Nephron progenitor cell (in vitro differentiated cells): Measurements from ENCODE around the gene TICAM1.

Source experiments
- DNase-seq: peaks from one replicate; pipeline ENCODE4 v3.0.0; 2021
- H3K27ac Mint-ChIP-seq: 2 replicates; pipeline ENCODE4 v1.8.0; 2021; ENCODE audit warnings: mild to moderate bottlenecking, moderate library complexity, mixed read lengths
- H3K27me3 Mint-ChIP-seq: 2 replicates; pipeline ENCODE4 v1.8.0; 2021; ENCODE audit warnings: mild to moderate bottlenecking, low read depth, mixed read lengths; ENCODE audit not compliant: poor library complexity
- H3K36me3 Mint-ChIP-seq: 2 replicates; pipeline ENCODE4 v1.8.0; 2021; ENCODE audit warnings: low read depth, mixed read lengths
- H3K4me1 Mint-ChIP-seq: 2 replicates; pipeline ENCODE4 v1.8.0; 2021; ENCODE audit warnings: mixed read lengths
- H3K4me3 Mint-ChIP-seq: 2 replicates; pipeline ENCODE4 v1.8.0; 2021; ENCODE audit warnings: mild to moderate bottlenecking, moderate library complexity, mixed read lengths
- H3K9me3 Mint-ChIP-seq: 2 replicates; pipeline ENCODE4 v1.8.0; 2021; ENCODE audit warnings: mild to moderate bottlenecking, moderate library complexity, mixed read lengths
- CTCF ChIP-seq: fragments of 200-600 bp; sonication (generic); IDR thresholded peaks from 2 replicates; pipeline ENCODE4 v1.5.0; 2021; ENCODE audit warnings: antibody characterized with exemption

The TICAM1 gene

GRCh38 chr19:4817467-4818277 is 13.8 kb downstream of the TICAM1 start:
- Mint-ChIP-seq H3K36me3 (peaks cover 4% of the 10 kb centered on the region), H3K9me3 (peaks cover 9% of the 10 kb centered on the region), H3K27me3 (peaks cover 13% of the 10 kb centered on the region), H3K27ac (no peak overlapping the region), H3K4me1 (peaks cover 6% of the 10 kb centered on the region), H3K4me3 (no peak overlapping the region)
- no peak for DNase-seq
- TF ChIP-seq CTCF, result no peak

DNA sequence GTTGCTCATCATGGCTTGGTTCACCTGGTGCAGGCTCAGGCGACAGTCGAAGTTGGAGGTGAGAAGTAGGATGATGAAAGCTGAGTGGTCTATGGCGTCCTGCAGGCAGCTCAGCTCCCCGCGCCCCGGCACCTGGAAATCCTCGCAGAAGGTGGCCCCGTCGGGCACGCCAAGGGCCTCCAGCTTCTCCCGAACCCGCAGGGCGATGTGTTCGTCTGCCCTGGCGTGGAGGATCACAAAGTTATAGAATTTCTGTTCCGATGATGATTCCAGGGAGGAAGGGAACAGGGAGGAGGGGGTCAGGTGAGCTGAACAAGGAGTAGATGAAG is 14.6 kb downstream of the TICAM1 start:
- peaks cover 11% of the 10 kb centered on the region for H3K27me3 Mint-ChIP-seq
- no peak for DNase-seq
- peaks cover 10% of the 10 kb centered on the region for H3K9me3 Mint-ChIP-seq
- no peak overlapping the region for H3K4me3 Mint-ChIP-seq
- H3K27ac Mint-ChIP-seq, result no peak overlapping the region
- TF ChIP-seq CTCF, result no peak
- H3K4me1 Mint-ChIP-seq, result peaks cover 6% of the 10 kb centered on the region
- peaks cover 4% of the 10 kb centered on the region for H3K36me3 Mint-ChIP-seq

- TF ChIP-seq CTCF, result no peak
- peaks cover 4% of the 10 kb centered on the region for H3K36me3 Mint-ChIP-seq
- H3K9me3 Mint-ChIP-seq, result peaks cover 10% of the 10 kb centered on the region
- DNase-seq, result no peak
- H3K27me3 Mint-ChIP-seq, result peaks cover 12% of the 10 kb centered on the region
- no peak overlapping the region for H3K27ac Mint-ChIP-seq
- peaks cover 6% of the 10 kb centered on the region for H3K4me1 Mint-ChIP-seq
- H3K4me3 Mint-ChIP-seq, result no peak overlapping the region
Measured at GRCh38 chr19:4816202-4816949, 15.1 kb downstream of the TICAM1 start.

- no peak for TF ChIP-seq CTCF
- H3K27ac Mint-ChIP-seq, result no peak overlapping the region
- H3K27me3 Mint-ChIP-seq, result peaks cover 15% of the 10 kb centered on the region
- H3K36me3 Mint-ChIP-seq, result peaks cover 4% of the 10 kb centered on the region
- peak; percentile 81 for DNase-seq
- H3K4me1 Mint-ChIP-seq, result peaks cover 6% of the 10 kb centered on the region
- peaks cover 10% of the 10 kb centered on the region for H3K9me3 Mint-ChIP-seq
- H3K4me3 Mint-ChIP-seq, result peak overlapping the region; percentile 66
Measured at GRCh38 chr19:4815426-4816201, 15.9 kb downstream of the TICAM1 start.

DNA sequence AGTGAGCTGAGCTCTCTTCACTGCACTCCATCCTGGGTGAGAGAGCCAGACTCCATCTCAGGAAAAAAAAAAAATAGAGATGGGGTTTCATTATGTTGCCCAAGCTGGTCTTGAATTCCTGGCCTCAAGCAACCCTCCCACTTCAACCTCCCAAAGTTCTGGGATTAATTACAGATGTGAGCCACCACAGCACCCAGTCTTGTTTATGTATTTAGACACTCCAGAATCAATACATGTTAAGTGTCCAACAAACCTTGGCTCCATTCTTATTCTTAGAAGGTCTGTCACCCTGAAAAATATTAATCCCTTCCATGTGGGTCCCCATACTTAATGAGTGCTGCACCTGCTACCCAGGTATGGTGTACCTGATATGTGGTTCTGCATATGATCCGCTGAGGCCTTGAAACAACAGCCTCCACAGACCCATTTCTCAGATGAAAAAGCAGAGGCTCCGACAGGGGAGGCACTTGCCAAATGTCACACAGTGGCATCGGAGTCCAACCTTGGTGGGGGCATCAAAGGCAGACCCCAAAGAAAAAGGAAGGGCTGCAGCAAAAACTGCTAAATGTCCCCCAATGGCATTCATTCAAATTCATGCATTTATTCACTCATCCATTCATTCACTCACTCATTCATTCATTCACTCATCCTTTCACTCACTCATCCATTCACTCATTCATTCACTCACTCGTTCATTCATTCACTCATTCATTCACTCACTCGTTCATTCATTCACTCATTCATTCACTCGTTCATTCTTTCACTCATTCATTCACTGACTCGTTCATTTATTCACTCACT is 16.7 kb downstream of the TICAM1 start:
- Mint-ChIP-seq H3K27ac (no peak overlapping the region), H3K9me3 (peaks cover 10% of the 10 kb centered on the region), H3K27me3 (peaks cover 20% of the 10 kb centered on the region), H3K4me1 (peaks cover 6% of the 10 kb centered on the region), H3K4me3 (peak overlapping the region; percentile 66), H3K36me3 (peaks cover 4% of the 10 kb centered on the region)
- DNase-seq, result no peak
- no peak for TF ChIP-seq CTCF
